HepG2 (cell line): ENCODE data around the gene GRM5.

Source experiments
- KDM6A ChIP-seq: IDR thresholded peaks from 2 replicates; pipeline ENCODE4 v1.6.1; 2016; ENCODE audit warnings: low read depth
- ZBTB40 ChIP-seq, 2 experiments: fragments of 450-650 bp in 1 of 2; sonication (generic) in 1 of 2; formaldehyde crosslinking in 1 of 2; IDR thresholded peaks; 2 replicates each; pipeline versions ENCODE4 v1.6.1 to v1.8.0; 2016 to 2022; ENCODE audit warnings: antibody characterized with exemption in 1 of 2, mild to moderate bottlenecking in 1 of 2, missing genetic modification reagents in 1 of 2
- TF ChIP-seq, protein P1 (sequence below): sonication (generic); formaldehyde crosslinking; IDR thresholded peaks from 2 replicates; pipeline ENCODE4 v1.5.0; 2020; ENCODE audit warnings: mild to moderate bottlenecking, missing genetic modification reagents, moderate library complexity

- TF ChIP-seq, protein P1, sequence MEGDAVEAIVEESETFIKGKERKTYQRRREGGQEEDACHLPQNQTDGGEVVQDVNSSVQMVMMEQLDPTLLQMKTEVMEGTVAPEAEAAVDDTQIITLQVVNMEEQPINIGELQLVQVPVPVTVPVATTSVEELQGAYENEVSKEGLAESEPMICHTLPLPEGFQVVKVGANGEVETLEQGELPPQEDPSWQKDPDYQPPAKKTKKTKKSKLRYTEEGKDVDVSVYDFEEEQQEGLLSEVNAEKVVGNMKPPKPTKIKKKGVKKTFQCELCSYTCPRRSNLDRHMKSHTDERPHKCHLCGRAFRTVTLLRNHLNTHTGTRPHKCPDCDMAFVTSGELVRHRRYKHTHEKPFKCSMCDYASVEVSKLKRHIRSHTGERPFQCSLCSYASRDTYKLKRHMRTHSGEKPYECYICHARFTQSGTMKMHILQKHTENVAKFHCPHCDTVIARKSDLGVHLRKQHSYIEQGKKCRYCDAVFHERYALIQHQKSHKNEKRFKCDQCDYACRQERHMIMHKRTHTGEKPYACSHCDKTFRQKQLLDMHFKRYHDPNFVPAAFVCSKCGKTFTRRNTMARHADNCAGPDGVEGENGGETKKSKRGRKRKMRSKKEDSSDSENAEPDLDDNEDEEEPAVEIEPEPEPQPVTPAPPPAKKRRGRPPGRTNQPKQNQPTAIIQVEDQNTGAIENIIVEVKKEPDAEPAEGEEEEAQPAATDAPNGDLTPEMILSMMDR (CRISPR knock-in tag) = no peak
- TF ChIP-seq KDM6A (CRISPR knock-in tag) = no peak
- no peak for TF ChIP-seq ZBTB40 (IDR thresholded peaks at IDR 0.05)
- no peak for TF ChIP-seq ZBTB40 (CRISPR knock-in tag; IDR thresholded peaks at IDR 0.05)
These were observed 475.4 kb downstream of the GRM5 start for GRCh38 chr11:88590361-88590760.
